Measurements from ENCODE around the gene MAPK14. TPM values are rescaled to one million over a fixed set of nuclear protein-coding genes. Genes with fewer than 3 reads are reported as not detected.

MAPK14 gene
- total and polyA plus RNA-seq, 2 of the 4 experiments (the other 2 are of a cell fraction): 28.4 to 74.4 TPM

DNA sequence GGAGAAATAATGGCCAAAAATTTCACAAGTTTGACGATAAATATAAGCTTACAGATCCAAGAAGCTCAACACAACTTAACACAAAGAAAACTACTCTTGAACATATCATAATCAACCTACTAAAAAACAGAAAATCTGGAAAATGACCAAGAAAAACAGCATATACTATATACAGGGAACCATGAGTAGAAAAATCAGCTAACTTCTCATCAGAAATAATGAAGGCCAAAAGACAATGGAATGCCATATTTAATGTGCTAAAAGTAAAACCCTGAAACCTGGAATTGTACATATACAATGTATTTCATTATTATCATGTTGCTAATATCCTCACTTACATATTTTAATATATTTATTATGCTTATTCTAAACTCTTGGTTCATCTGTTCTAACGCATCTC is 128.1 kb downstream of the MAPK14 start:
- H2AK9ac ChIP-seq (replicated peaks; ENCODE audit: low read depth, low read length, poor library complexity): no peak overlapping the region
- no peak overlapping the region for H3K27ac ChIP-seq (ENCODE audit: insufficient read depth, low read length)
- no peaks in the 10 kb centered on the region for H3K36me3 ChIP-seq (ENCODE audit: control insufficient read depth, insufficient read depth, low read length)
- no peak overlapping the region for H4K91ac ChIP-seq (ENCODE audit: insufficient read depth, low read depth, low read length)
- no peaks in the 10 kb centered on the region for H3K9me1 ChIP-seq (ENCODE audit: insufficient read depth, low read length)
- no peak overlapping the region for H3K56ac ChIP-seq (ENCODE audit: extremely low read depth, insufficient read depth, low read length)
- H4K20me1 ChIP-seq (ENCODE audit: insufficient read depth, low read length): no peaks in the 10 kb centered on the region
- no peak overlapping the region for H3K4me3 ChIP-seq (ENCODE audit: insufficient read depth, low read depth, low read length)
- H3K18ac ChIP-seq (ENCODE audit: low read depth, low read length): no peak overlapping the region
- no peak overlapping the region for H2BK5ac ChIP-seq (ENCODE audit: low read depth, low read length, poor library complexity, severe bottlenecking)
- no peak overlapping the region for H3K23ac ChIP-seq (ENCODE audit: low read depth, low read length)
- no peak overlapping the region for H4K8ac ChIP-seq (ENCODE audit: low read depth in 2 of 2, low read length in 2 of 2)
- no peak overlapping the region for H4K5ac ChIP-seq (ENCODE audit: low read depth, low read length)
- H2BK120ac ChIP-seq (ENCODE audit: low read depth, low read length): no peak overlapping the region
- no peak overlapping the region for H2BK20ac ChIP-seq (ENCODE audit: low read depth, low read length)
- in situ Hi-C loops (cut with MboI; ENCODE audit: low sequenced_read_pairs): no loop called here
- no peak overlapping the region for H2BK15ac ChIP-seq (ENCODE audit: low read depth, low read length)
- H3K9ac ChIP-seq (ENCODE audit: low read depth, low read length): no peak overlapping the region
- whole genome bisulfite sequencing, 2 experiments (ENCODE audit: extremely low coverage in 2 of 2, insufficient read length in 1 of 2): no CpG with 5 or more reads among the region's 2 CpGs
- POLR2A ChIA-PET (ENCODE audit: unreplicated experiment): no interaction called here
- DNase-seq (no peak), ATAC-seq (ENCODE audit: low read depth) (no peak)
- H3K14ac ChIP-seq (replicated peaks; ENCODE audit: low read depth, low read length): no peak overlapping the region
- H3K4ac ChIP-seq (ENCODE audit: low read depth, low read length): no peak overlapping the region
- H2AFZ ChIP-seq (replicated peaks; ENCODE audit: low read length, poor library complexity): no peak overlapping the region
- peaks cover 7% of the 10 kb centered on the region; the same call in 1 of the 2 replicates for H3K9me3 ChIP-seq (ENCODE audit: control insufficient read depth, insufficient read depth, low read length)
- dilution Hi-C loops (cut with HindIII; ENCODE audit: low sequenced_read_pairs, unreplicated experiment): no loop called here
- H3K4me2 ChIP-seq (ENCODE audit: low read depth, low read length): no peak overlapping the region
- H2AK5ac ChIP-seq (ENCODE audit: low read depth, low read length): no peak overlapping the region
- intact Hi-C loops (cut with micrococcal nuclease): no loop called here
- TF ChIP-seq NFE2L2 (IDR thresholded peaks at IDR 0.05; ENCODE audit: low read depth, low read length) (no peak), POLR2A (IDR thresholded peaks at IDR 0.05; ENCODE audit: low read depth, low read length) (no peak), CHD1 (IDR thresholded peaks at IDR 0.05; ENCODE audit: low read depth, low read length) (no peak), MAFK (IDR thresholded peaks at IDR 0.05; ENCODE audit: low read depth, low read length) (no peak), FOS (IDR thresholded peaks at IDR 0.05; ENCODE audit: low read depth, low read length) (no peak), MXI1 (IDR thresholded peaks at IDR 0.05; ENCODE audit: borderline replicate concordance, low read depth, low read length) (no peak), RCOR1 (IDR thresholded peaks at IDR 0.05; ENCODE audit: insufficient replicate concordance, low read length) (no peak), SMC3 (IDR thresholded peaks at IDR 0.05; ENCODE audit: low read depth, low read length) (no peak), RAD21 (IDR thresholded peaks at IDR 0.05; ENCODE audit: low read length) (no peak), BHLHE40 (IDR thresholded peaks at IDR 0.05; ENCODE audit: low read depth, low read length) (no peak), RFX5 (IDR thresholded peaks at IDR 0.05; ENCODE audit: low read depth, low read length) (no peak), MAZ (IDR thresholded peaks at IDR 0.05; ENCODE audit: borderline replicate concordance, low read depth, low read length) (no peak), CEBPB (IDR thresholded peaks at IDR 0.05; ENCODE audit: low read depth, low read length) (no peak)
- TF ChIP-seq, protein P1, sequence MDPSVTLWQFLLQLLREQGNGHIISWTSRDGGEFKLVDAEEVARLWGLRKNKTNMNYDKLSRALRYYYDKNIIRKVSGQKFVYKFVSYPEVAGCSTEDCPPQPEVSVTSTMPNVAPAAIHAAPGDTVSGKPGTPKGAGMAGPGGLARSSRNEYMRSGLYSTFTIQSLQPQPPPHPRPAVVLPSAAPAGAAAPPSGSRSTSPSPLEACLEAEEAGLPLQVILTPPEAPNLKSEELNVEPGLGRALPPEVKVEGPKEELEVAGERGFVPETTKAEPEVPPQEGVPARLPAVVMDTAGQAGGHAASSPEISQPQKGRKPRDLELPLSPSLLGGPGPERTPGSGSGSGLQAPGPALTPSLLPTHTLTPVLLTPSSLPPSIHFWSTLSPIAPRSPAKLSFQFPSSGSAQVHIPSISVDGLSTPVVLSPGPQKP (IDR thresholded peaks at IDR 0.05; ENCODE audit: borderline replicate concordance, low read depth, low read length): no peak
- TF ChIP-seq, protein P2, sequence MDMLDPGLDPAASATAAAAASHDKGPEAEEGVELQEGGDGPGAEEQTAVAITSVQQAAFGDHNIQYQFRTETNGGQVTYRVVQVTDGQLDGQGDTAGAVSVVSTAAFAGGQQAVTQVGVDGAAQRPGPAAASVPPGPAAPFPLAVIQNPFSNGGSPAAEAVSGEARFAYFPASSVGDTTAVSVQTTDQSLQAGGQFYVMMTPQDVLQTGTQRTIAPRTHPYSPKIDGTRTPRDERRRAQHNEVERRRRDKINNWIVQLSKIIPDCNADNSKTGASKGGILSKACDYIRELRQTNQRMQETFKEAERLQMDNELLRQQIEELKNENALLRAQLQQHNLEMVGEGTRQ (IDR thresholded peaks at IDR 0.05; ENCODE audit: low read depth, low read length): no peak
- TF ChIP-seq, protein P3, sequence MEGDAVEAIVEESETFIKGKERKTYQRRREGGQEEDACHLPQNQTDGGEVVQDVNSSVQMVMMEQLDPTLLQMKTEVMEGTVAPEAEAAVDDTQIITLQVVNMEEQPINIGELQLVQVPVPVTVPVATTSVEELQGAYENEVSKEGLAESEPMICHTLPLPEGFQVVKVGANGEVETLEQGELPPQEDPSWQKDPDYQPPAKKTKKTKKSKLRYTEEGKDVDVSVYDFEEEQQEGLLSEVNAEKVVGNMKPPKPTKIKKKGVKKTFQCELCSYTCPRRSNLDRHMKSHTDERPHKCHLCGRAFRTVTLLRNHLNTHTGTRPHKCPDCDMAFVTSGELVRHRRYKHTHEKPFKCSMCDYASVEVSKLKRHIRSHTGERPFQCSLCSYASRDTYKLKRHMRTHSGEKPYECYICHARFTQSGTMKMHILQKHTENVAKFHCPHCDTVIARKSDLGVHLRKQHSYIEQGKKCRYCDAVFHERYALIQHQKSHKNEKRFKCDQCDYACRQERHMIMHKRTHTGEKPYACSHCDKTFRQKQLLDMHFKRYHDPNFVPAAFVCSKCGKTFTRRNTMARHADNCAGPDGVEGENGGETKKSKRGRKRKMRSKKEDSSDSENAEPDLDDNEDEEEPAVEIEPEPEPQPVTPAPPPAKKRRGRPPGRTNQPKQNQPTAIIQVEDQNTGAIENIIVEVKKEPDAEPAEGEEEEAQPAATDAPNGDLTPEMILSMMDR (conservative IDR thresholded peaks at IDR 0.05; ENCODE audit: low read depth, low read length): no peak
- no peaks in the 10 kb centered on the region for H3K79me1 ChIP-seq (ENCODE audit: low read depth in 1 of 2, low read length in 2 of 2)
- H3K27me3 ChIP-seq (ENCODE audit: control insufficient read depth, insufficient read depth, low read length): no peaks in the 10 kb centered on the region
- no TSS peak for BruUV-seq (replicated peaks)
- H3K4me1 ChIP-seq (ENCODE audit: control insufficient read depth, insufficient read depth, low read length): no peaks in the 10 kb centered on the region
- CTCF ChIA-PET: no interaction called here
